HepG2 (cell line): ENCODE data around the gene ADIRF. TPM values are rescaled to one million over a fixed set of nuclear protein-coding genes. Genes with fewer than 3 reads are reported as not detected.
A peak's percentile ranks its signal among the peaks of the same experiment; 100 is the strongest.

ENCODE experiments used
- ATAC-seq: fragments of 200-7000 bp; cut with Tn5 transposase; 3 replicates; pipeline ENCODE4 v1.9.1; 2020; ENCODE audit warnings: mild to moderate bottlenecking, moderate library complexity
- BruUV-seq: library from RNA; stranded (reverse); fragments of 400-500 nt; replicated peaks from 2 replicates; lab custom pipeline; 2021; lab: Mats Ljungman, UMichigan
- CTCF ChIA-PET: fragments of 300-600 bp; formaldehyde crosslinking; extraction: SDS; loops from one replicate; lab custom pipeline; 2021; ENCODE audit warnings: low total read pairs, inconsistent platforms, low intra/inter-chr PET ratio; lab: Yijun Ruan, JAX
- POLR2A ChIA-PET: fragments of 350-600 bp; sonication (Branson Sonifier 250); formaldehyde crosslinking; loops from one replicate; lab custom pipeline; 2020; ENCODE audit warnings: antibody characterized with exemption, inconsistent platforms; lab: Yijun Ruan, JAX
- DNase-seq: peaks from one replicate; pipeline ENCODE4 v3.0.0-alpha.2; 2015; ENCODE audit warnings: low spot score
- FAIRE-seq: peaks from 3 replicates; lab custom pipeline; 2011; peaks lifted over from hg19 to GRCh38; lab: Jason Lieb, UNC
- H2AFZ ChIP-seq: one replicate; pipeline ENCODE4 v1.6.1; 2011; ENCODE audit warnings: low read length, inconsistent platforms
- H3K27ac ChIP-seq: fragments of 300-600 bp; 3 replicates; pipeline ENCODE4 v1.8.0; 2011; ENCODE audit warnings: mixed run types, mild to moderate bottlenecking, mixed read lengths, low read length, inconsistent platforms; ENCODE audit not compliant: insufficient read depth; ENCODE audit errors: extremely low read length
- H3K27me3 ChIP-seq, 2 experiments: fragments of 200-600 bp in 1 of 2; 2 replicates in 1 of 2; 3 replicates in 1 of 2; pipeline versions ENCODE4 v1.6.0 to v1.8.0; 2011; ENCODE audit warnings: low read length in 2 of 2, mild to moderate bottlenecking in 2 of 2, moderate library complexity in 2 of 2, inconsistent platforms in 1 of 2; ENCODE audit not compliant: insufficient read depth in 2 of 2, control insufficient read depth in 1 of 2
- H3K36me3 ChIP-seq, 2 experiments: fragments of 200-600 bp in 1 of 2; replicated peaks in 1 of 2; 2 replicates in 1 of 2; 3 replicates in 1 of 2; pipeline versions ENCODE4 v1.5.1 to v1.8.0; 2011; ENCODE audit warnings: low read length in 2 of 2, inconsistent platforms in 1 of 2; ENCODE audit not compliant: insufficient read depth in 2 of 2, control insufficient read depth in 1 of 2
- H3K4me1 ChIP-seq: 2 replicates; pipeline ENCODE4 v1.5.1; 2012; ENCODE audit warnings: low read length, inconsistent platforms; ENCODE audit not compliant: insufficient read depth
- H3K4me2 ChIP-seq: 2 replicates; pipeline ENCODE4 v1.6.0; 2011; ENCODE audit warnings: low read depth, low read length, inconsistent platforms
- H3K4me3 ChIP-seq, 3 experiments: fragments of 200-600 bp in 1 of 3; sonication (generic), shearing (Covaris generic) in 1 of 3; replicated peaks in 1 of 3; 2 replicates each; pipeline ENCODE4 v1.5.1; 2011 to 2016; ENCODE audit warnings: low read length in 3 of 3, inconsistent platforms in 2 of 3, low read depth in 2 of 3, mild to moderate bottlenecking in 2 of 3, control low read depth in 1 of 3, mixed read lengths in 1 of 3; ENCODE audit not compliant: insufficient read depth in 1 of 3
- H3K79me2 ChIP-seq: one replicate; pipeline ENCODE4 v1.6.1; 2011; ENCODE audit warnings: low read length, inconsistent platforms; ENCODE audit not compliant: insufficient read depth
- H3K9ac ChIP-seq: 2 replicates; pipeline ENCODE4 v1.6.0; 2011; ENCODE audit warnings: mild to moderate bottlenecking, low read depth, low read length, inconsistent platforms; ENCODE audit not compliant: insufficient read depth
- H3K9me3 ChIP-seq: 2 replicates; pipeline ENCODE4 v1.5.1; 2012; ENCODE audit warnings: mild to moderate bottlenecking, low read length
- H4K20me1 ChIP-seq: 2 replicates; pipeline ENCODE4 v1.6.0; 2011; ENCODE audit warnings: inconsistent platforms, mild to moderate bottlenecking, low read length, moderate library complexity; ENCODE audit not compliant: insufficient read depth
- CERS6 ChIP-seq: sonication (generic); formaldehyde crosslinking; IDR thresholded peaks from 2 replicates; pipeline ENCODE4 v1.5.0; 2020; ENCODE audit warnings: missing genetic modification reagents
- FOXP1 ChIP-seq, 2 experiments: fragments of 450-650 bp in 1 of 2; IDR thresholded peaks; 2 replicates each; pipeline ENCODE4 v1.6.1; 2017 to 2018; ENCODE audit warnings: antibody characterized with exemption in 1 of 2
- GZF1 ChIP-seq: sonication (generic); formaldehyde crosslinking; IDR thresholded peaks from 2 replicates; pipeline ENCODE4 v1.5.1; 2020; ENCODE audit warnings: mild to moderate bottlenecking, missing genetic modification reagents
- HMGA1 ChIP-seq: sonication (generic); formaldehyde crosslinking; conservative IDR thresholded peaks from 2 replicates; pipeline ENCODE4 v1.4.0; 2020; ENCODE audit warnings: missing genetic modification reagents
- HNF1B ChIP-seq: sonication (generic); formaldehyde crosslinking; IDR thresholded peaks from 2 replicates; pipeline ENCODE4 v1.5.1; 2020; ENCODE audit warnings: mild to moderate bottlenecking, moderate library complexity, missing genetic modification reagents
- HOXA9 ChIP-seq: sonication (generic); formaldehyde crosslinking; IDR thresholded peaks from 2 replicates; pipeline ENCODE4 v1.8.1; 2022; ENCODE audit warnings: missing genetic modification reagents, mild to moderate bottlenecking, moderate library complexity, borderline replicate concordance
- MXD3 ChIP-seq: IDR thresholded peaks from 2 replicates; pipeline ENCODE4 v1.6.1; 2016; ENCODE audit warnings: mild to moderate bottlenecking, missing biosample characterization, missing genetic modification reagents
- SKI ChIP-seq: fragments of 450-650 bp; IDR thresholded peaks from one replicate; pipeline ENCODE4 v1.6.1; 2018; ENCODE audit warnings: mild to moderate bottlenecking; ENCODE audit not compliant: partially characterized antibody
- U2AF1 ChIP-seq: fragments of 200-400 bp; formaldehyde crosslinking; optimal IDR thresholded peaks from 2 replicates; pipeline ENCODE3; 2017; ENCODE audit warnings: mild to moderate bottlenecking, low read depth, low read length
- ZFP36L1 ChIP-seq: sonication (generic); formaldehyde crosslinking; IDR thresholded peaks from 2 replicates; pipeline ENCODE4 v1.8.0; 2022; ENCODE audit warnings: mild to moderate bottlenecking, missing genetic modification reagents, moderate library complexity
- ZNF251 ChIP-seq: sonication (generic); formaldehyde crosslinking; IDR thresholded peaks from 2 replicates; pipeline ENCODE4 v1.9.0; 2021; ENCODE audit warnings: mild to moderate bottlenecking, missing genetic modification reagents
- ZNF260 ChIP-seq: sonication (generic); formaldehyde crosslinking; IDR thresholded peaks from 2 replicates; pipeline ENCODE4 v1.4.0; 2020; ENCODE audit warnings: missing genetic modification reagents, low read depth, mild to moderate bottlenecking, borderline replicate concordance
- ZNF468 ChIP-seq: sonication (generic); formaldehyde crosslinking; IDR thresholded peaks from 2 replicates; pipeline ENCODE4 v1.8.0; 2022; ENCODE audit warnings: mild to moderate bottlenecking, moderate library complexity, missing genetic modification reagents
- ZNF546 ChIP-seq: sonication (generic); formaldehyde crosslinking; conservative IDR thresholded peaks from 2 replicates; pipeline ENCODE4 v1.8.1; 2023; ENCODE audit warnings: mild to moderate bottlenecking, missing genetic modification reagents
- ZSCAN21 ChIP-seq: sonication (generic); formaldehyde crosslinking; IDR thresholded peaks from 2 replicates; pipeline ENCODE4 v1.8.0; 2022; ENCODE audit warnings: mild to moderate bottlenecking, missing genetic modification reagents, moderate library complexity, borderline replicate concordance
- WGBS: methylation state at CpG from one replicate; pipeline ENCODE4 v1.1.6; 2017; ENCODE audit warnings: low lambda C conversion rate; 5-methylcytosine and 5-hydroxymethylcytosine counted together
- in situ Hi-C: cut with HindIII; loops from 2 replicates; pipeline ENCODE4 v1.10.0; 2017; ENCODE audit warnings: low pct_unique_long_range_greater_than_20kb; ENCODE audit not compliant: extremely low pct_ligation_motif_present
- intact Hi-C: fragments of 100-400 bp; cut with micrococcal nuclease; formaldehyde crosslinking; loops from one replicate; pipeline ENCODE4 v1.10.0; 2022; ENCODE audit not compliant: unreplicated experiment
- polyA plus RNA-seq, 8 experiments: library from polyadenylated mRNA; depleted of rRNA in 3 of 8; stranded (reverse) in 7 of 8; unstranded in 1 of 8; fragments of >200 nt; fragmentation: Illumina TruSeq in 4 of 8; extraction: Trizol in 4 of 8; gene quantifications; 2 replicates each; pipeline versions ENCODE4 v1.2.1 to v1.2.3, GENCODE V29; 2011 to 2016; ENCODE audit warnings: low read depth in 4 of 8, missing spikeins in 1 of 8, mixed read lengths in 1 of 8; ENCODE audit not compliant: insufficient read depth in 1 of 8
- total RNA-seq, 5 experiments: library from RNA; depleted of rRNA; stranded (reverse); fragments of >200 nt; fragmentation: Illumina TruSeq; extraction: Trizol; gene quantifications; 2 replicates each; pipeline ENCODE4 v1.2.3, GENCODE V29; 2016; ENCODE audit warnings: low read depth in 1 of 5

Gene ADIRF
- total and polyA plus RNA-seq, 2 of the 13 experiments (the other 11 are each of a cell fraction or from before 2014, with no cell fraction given) = 0.13 to 0.40 TPM

GRCh38 chr10:86972613-86973380, 4.5 kb downstream of the ADIRF start:
- Histone ChIP-seq H3K27ac (no peak overlapping the region), H2AFZ (no peak overlapping the region), H3K36me3 (no peaks in the 10 kb centered on the region), H3K9me3 (no peaks in the 10 kb centered on the region), H3K79me2 (no peaks in the 10 kb centered on the region), H4K20me1 (no peaks in the 10 kb centered on the region), H3K4me1 (peaks cover 4% of the 10 kb centered on the region), H3K4me2 (no peak overlapping the region), H3K27me3 (peaks cover 5 to 47% of the 10 kb centered on the region in 2 experiments; a peak in 3 of 5 replicates), H3K4me3 (no peak overlapping the region), H3K9ac (no peak overlapping the region)
- peak; percentile 12; the same call in 2 of the 3 replicates for ATAC-seq
- BruUV-seq = no TSS peak
- intact Hi-C loops = no loop called here
- POLR2A ChIA-PET = no interaction called here
- CTCF ChIA-PET = no interaction called here
- DNase-seq = no peak
- WGBS = 40% methylated on average over 9 of the region's 11 CpGs
- no peak for TF ChIP-seq HMGA1 (CRISPR knock-in tag)
- TF ChIP-seq MXD3 = no peak
- no peak for TF ChIP-seq ZFP36L1
- no peak for TF ChIP-seq U2AF1
- no peak for TF ChIP-seq ZNF468 (CRISPR knock-in tag)
- no peak for TF ChIP-seq CERS6 (CRISPR knock-in tag)
- no peak for TF ChIP-seq SKI
- no peak for TF ChIP-seq HOXA9
- no peak for TF ChIP-seq ZNF260 (CRISPR knock-in tag)
- no peak for TF ChIP-seq ZNF546
- no peak for TF ChIP-seq ZNF251
- TF ChIP-seq FOXP1 (IDR thresholded peaks at IDR 0.05) = no peak
- TF ChIP-seq FOXP1 (CRISPR knock-in tag; IDR thresholded peaks at IDR 0.05) = no peak
- no peak for TF ChIP-seq GZF1 (CRISPR knock-in tag)
- TF ChIP-seq ZSCAN21 (CRISPR knock-in tag) = no peak
- no peak for TF ChIP-seq HNF1B (CRISPR knock-in tag)
- no peak for FAIRE-seq
- in situ Hi-C loops = no loop called here
